Smooth muscle cell of the pulmonary artery (primary cell): ENCODE results near the gene PTPRZ1. TPM values are rescaled to one million over a fixed set of nuclear protein-coding genes. Genes with fewer than 3 reads are reported as not detected.

Source experiments
- total RNA-seq: library from RNA; depleted of rRNA; stranded (reverse); fragments of >200 nt; gene quantifications from 2 replicates; pipeline ENCODE4 v1.2.3, GENCODE V29; 2014

Gene PTPRZ1
- total RNA-seq, result 0.36 and 0.46 TPM in 2 replicates

DNA sequence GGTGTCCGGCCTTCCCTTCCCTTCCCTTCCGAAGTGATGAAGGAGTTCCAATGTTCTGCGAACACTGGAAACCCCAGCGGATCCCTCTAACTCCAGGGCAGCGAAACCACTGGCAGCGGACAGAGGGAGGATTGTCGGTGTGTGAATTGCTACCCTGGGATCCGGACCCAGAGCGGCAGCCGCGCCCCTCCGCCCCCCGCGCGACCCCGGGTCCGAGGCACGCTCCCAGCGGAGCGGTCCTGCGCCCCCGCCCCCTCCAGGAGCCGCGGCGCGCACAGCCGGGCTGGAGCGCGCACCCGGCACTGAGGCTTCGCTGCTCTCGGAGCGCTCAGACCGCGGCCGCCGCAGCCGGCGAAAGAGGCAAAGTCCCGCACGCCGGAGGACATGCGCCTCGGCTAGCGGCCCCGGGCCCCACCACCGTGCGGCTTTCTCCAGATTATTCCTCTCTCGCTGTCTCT lies at the start of gene PTPRZ1:
Gene PTPRZ1, plus strand, starts transcription at position 331 of the 458 bp plus-strand sequence. CDS start 339 bp downstream, outside the sequence.

